Adrenal gland (tissue), 12 donors: ENCODE measurements around the gene PRKCI. TPM values are rescaled to one million over a fixed set of nuclear protein-coding genes. Genes with fewer than 3 reads are reported as not detected.
"Not testable (repeated sequence)": the region's sequence is repeated elsewhere in the genome, so short reads cannot be mapped to it uniquely, and the experiment has no call there.

Source experiments
- DNase-seq, 7 donors: peaks; one replicate each; pipeline ENCODE4 v3.0.0-alpha.2; 2019 to 2020
- H3K27ac ChIP-seq, 5 donors: fragments of 200-600 bp; sonication (generic) in 4 of 5; 1 replicate in 3 of 5; 2 replicates in 2 of 5; pipeline versions ENCODE4 v1.5.1 to v1.8.0; 2016 to 2020; ENCODE audit warnings: mild to moderate bottlenecking in 1 of 5
- H3K27me3 ChIP-seq: fragments of 200-600 bp; 2 replicates; pipeline ENCODE4 v1.8.0; 2021
- H3K36me3 ChIP-seq, 2 donors: fragments of 200-600 bp; replicated peaks in 1 of 2; 1 replicate in 1 of 2; 2 replicates in 1 of 2; pipeline versions ENCODE4 v1.5.1 to v1.8.0; 2018 to 2022
- H3K4me1 ChIP-seq, 2 donors: fragments of 200-600 bp; replicated peaks in 1 of 2; 1 replicate in 1 of 2; 2 replicates in 1 of 2; pipeline versions ENCODE4 v1.5.1 to v1.8.0; 2018 to 2021
- H3K4me3 ChIP-seq, 4 donors: fragments of 200-600 bp; sonication (generic) in 3 of 4; one replicate each; pipeline ENCODE4 v1.5.1; 2016 to 2018
- H3K9me3 ChIP-seq, 3 donors: fragments of 200-600 bp; sonication (generic) in 1 of 3; replicated peaks in 1 of 3; 1 replicate in 2 of 3; 2 replicates in 1 of 3; pipeline versions ENCODE4 v1.5.1 to v1.8.0; 2016 to 2021
- POLR2A ChIP-seq, 2 donors: fragments of 450-650 bp; IDR thresholded peaks; one replicate each; pipeline ENCODE4 v1.6.1; 2017; ENCODE audit warnings: antibody characterized with exemption in 2 of 2, mild to moderate bottlenecking in 2 of 2, moderate library complexity in 1 of 2
- WGBS, 4 donors: extraction: QIAGEN DNeasy Blood & Tissue Kit in 2 of 4; methylation state at CpG; one replicate each; pipeline versions ENCODE4 v1.1.5 to v1.1.7; 2013 to 2017; 5-methylcytosine and 5-hydroxymethylcytosine counted together
- intact Hi-C, 2 donors: fragments of 100-400 bp; cut with DNase I; formaldehyde crosslinking; loops; one replicate each; pipeline versions ENCODE4 v1.14.1 to v1.15.0; 2022 to 2023
- polyA plus RNA-seq, 3 donors: library from polyadenylated mRNA; stranded (reverse); fragments of 200-250 nt in 2 of 3; fragments of 350-450 nt in 1 of 3; fragmentation: Illumina TruSeq in 1 of 3; extraction: RNeasy Lipid Tissue Mini Kit (QIAGEN cat#74804) in 1 of 3; gene quantifications; one replicate each; pipeline ENCODE4 v1.2.3, GENCODE V29; 2013 to 2014
- total RNA-seq, 9 donors: library from RNA; depleted of rRNA in 4 of 9; stranded (reverse); fragments of >200 nt in 4 of 9; fragments of 120-200 nt in 1 of 9; fragmentation: NEBNext Ultra II Directional in 1 of 9; extraction: Animal tissue kit (Norgen Biotek cat#: 25700) in 1 of 9; gene quantifications; one replicate each; pipeline versions ENCODE4 v1.1.0 to v1.2.4, GENCODE V29; 2013 to 2023
- TF ChIP-seq, protein P1 (sequence below), 6 experiments: fragments of 450-650 bp in 4 of 6; fragments of 200-600 bp in 2 of 6; sonication (generic) in 1 of 6; IDR thresholded peaks; 1 replicate in 5 of 6; 2 replicates in 1 of 6; pipeline versions ENCODE4 v1.5.1 to v1.8.0; 2016 to 2021; ENCODE audit warnings: antibody characterized with exemption in 6 of 6, mild to moderate bottlenecking in 2 of 6, moderate library complexity in 1 of 6
- donor health status: healthy with polysubstance abuse.
- donor health status: Bipolar disorder and iron deficiency.
- donor health status: DM: yes; HTN: yes; CAD: no.
- donor health status: DM: no; HTN: no; CAD: no.
- donor health status: DM: no; HTN: no; CAD: no.
- donor health status: DM: yes; HTN: yes; CAD: no.

The PRKCI gene
- total and polyA plus RNA-seq, 12 donors = 4.8 to 29.2 (median 14.1) TPM

DNA sequence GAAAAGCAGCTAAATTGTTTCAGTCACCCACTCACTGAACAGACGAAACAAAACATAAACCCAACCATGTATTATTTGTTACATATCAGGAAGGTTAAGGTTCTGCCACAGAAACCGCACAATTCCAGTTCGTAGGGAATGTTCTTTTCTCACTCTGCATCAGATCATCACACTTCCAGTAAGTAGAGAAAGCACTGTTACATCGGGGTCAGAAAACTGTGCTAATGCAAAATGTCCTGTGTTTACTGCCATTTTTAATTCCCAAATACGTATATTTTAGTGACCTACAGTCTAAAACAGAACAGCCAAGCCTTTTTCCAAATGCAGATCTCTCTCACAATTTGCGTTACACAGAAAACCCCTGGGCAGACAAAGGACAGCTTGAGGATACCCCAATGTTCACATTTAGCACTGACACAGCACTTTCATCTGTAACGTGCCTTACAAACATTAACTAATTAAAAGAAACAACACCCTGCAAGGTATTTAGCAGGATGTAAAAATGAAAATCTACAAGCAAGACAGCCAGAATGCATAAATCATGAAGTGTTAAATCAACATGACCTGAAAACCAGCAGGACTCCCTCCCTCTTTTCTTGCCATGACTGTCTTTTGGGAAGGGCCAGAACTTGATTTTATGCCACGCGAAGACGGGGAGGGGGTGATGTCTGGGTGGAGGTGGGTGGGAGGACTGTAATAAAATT, 100.5 kb downstream of the PRKCI start:
- Histone ChIP-seq H3K4me1 (no peaks in the 10 kb centered on the region), H3K27me3 (no peaks in the 10 kb centered on the region), H3K9me3 (no peaks in the 10 kb centered on the region), H3K36me3 (no peaks in the 10 kb centered on the region), H3K4me3 (no peak overlapping the region), H3K27ac (no peak overlapping the region)
- 74 to 80% (median 75%) methylated on average over 10 of the region's 10 CpGs for WGBS, 4 donors
- intact Hi-C loops = no loop called here
- no peak for TF ChIP-seq POLR2A (IDR thresholded peaks at IDR 0.05)
- TF ChIP-seq, protein P1, sequence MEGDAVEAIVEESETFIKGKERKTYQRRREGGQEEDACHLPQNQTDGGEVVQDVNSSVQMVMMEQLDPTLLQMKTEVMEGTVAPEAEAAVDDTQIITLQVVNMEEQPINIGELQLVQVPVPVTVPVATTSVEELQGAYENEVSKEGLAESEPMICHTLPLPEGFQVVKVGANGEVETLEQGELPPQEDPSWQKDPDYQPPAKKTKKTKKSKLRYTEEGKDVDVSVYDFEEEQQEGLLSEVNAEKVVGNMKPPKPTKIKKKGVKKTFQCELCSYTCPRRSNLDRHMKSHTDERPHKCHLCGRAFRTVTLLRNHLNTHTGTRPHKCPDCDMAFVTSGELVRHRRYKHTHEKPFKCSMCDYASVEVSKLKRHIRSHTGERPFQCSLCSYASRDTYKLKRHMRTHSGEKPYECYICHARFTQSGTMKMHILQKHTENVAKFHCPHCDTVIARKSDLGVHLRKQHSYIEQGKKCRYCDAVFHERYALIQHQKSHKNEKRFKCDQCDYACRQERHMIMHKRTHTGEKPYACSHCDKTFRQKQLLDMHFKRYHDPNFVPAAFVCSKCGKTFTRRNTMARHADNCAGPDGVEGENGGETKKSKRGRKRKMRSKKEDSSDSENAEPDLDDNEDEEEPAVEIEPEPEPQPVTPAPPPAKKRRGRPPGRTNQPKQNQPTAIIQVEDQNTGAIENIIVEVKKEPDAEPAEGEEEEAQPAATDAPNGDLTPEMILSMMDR (IDR thresholded peaks at IDR 0.05) = no peak
- no peak for DNase-seq

DNA sequence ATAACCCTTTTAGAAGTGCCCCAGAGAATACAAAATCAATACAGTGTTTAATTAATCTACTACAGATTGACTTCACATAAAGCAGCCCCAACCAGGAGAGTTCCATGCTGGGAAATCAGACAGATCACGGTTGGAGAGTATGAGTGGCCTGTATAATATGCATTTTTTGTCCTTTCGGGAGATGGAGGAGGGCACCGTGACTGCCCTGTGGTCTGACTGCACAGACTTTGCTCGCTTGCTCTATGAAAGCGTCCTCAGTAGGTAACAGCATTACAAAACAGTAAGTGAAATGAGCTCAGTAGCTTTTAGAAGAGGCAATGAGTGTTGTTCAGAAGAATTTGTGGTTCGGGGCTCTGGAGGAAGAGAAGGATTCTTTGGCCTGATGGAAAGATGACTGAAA, 101.1 kb downstream of the PRKCI start:
- Histone ChIP-seq H3K4me3 (no peak overlapping the region), H3K9me3 (no peaks in the 10 kb centered on the region), H3K36me3 (no peaks in the 10 kb centered on the region), H3K4me1 (no peaks in the 10 kb centered on the region), H3K27me3 (no peaks in the 10 kb centered on the region), H3K27ac (no peak overlapping the region)
- intact Hi-C loops = no loop called here
- WGBS, 4 donors = 84 to 96% (median 91%) methylated on average over 6 of the region's 6 CpGs
- DNase-seq = no peak
- TF ChIP-seq, protein P1 (IDR thresholded peaks at IDR 0.05) = no peak
- TF ChIP-seq POLR2A (IDR thresholded peaks at IDR 0.05) = no peak

DNA sequence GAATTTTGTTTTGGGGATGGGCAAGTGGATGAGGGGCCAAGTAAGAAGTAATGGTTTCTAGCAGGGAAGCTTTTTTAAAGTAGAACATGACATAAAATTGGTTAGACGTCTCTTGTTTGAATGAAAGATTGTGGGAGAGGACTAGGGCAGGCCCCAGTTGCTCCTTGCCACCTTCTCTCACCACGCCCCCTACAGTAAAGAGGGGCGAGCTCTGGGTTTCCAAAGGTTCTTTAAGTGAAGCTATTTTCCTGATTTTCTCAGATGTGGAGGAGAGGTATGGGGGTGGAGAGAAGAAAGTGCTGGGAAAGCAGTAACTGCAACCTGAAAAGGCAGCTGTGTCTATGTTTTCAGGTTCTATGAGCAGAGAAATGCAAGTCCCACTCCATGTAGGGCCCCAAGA, 102.7 kb downstream of the PRKCI start:
- peak in 1 of 7 donors; percentile 1 for DNase-seq
- 86 to 90% (median 89%) methylated on average over 3 of the region's 3 CpGs for WGBS, 4 donors
- TF ChIP-seq, protein P1 (IDR thresholded peaks at IDR 0.05) = no peak
- no peak for TF ChIP-seq POLR2A (IDR thresholded peaks at IDR 0.05)
- no peaks in the 10 kb centered on the region for H3K4me1 ChIP-seq
- H3K9me3 ChIP-seq = no peaks in the 10 kb centered on the region
- H3K4me3 ChIP-seq = no peak overlapping the region
- no peak overlapping the region for H3K27ac ChIP-seq
- H3K27me3 ChIP-seq = no peaks in the 10 kb centered on the region
- intact Hi-C loops = no loop called here
- H3K36me3 ChIP-seq = no peaks in the 10 kb centered on the region

DNA sequence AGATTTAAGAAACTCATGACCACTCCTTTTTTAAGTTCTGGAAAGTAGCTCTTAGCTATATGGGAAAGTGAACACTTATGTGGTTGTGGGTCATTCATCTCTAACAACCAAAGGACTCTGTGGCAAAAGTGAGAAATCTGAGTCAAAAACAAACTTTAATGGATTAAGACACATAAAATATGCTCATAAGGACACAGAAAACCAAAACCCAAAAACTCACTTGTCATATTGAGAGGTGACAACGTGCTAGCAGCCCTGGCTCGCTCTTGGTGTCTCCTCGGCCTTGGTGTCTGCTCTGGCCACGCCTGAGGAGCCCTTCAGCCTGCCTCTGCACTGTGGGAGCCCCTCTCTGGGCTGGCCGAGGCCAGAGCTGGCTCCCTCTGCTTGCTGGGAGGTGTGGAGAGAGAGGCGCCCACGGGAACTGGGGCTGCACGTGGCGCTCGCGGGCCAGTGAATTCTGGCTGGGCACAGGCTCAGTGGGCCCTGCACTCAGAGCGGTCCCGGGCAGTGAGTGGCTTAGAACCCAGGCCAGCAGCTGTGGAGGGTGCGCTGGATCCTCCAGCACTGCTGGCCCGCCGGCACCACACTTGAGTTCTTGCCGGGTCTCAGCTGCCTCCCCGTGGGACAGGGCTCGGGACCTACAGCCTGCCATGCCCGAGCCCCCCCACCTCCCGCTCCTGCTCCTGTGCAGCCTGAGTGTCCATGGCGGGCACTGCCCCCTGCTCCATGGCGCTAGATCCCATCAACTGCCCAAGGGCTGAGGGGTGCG, 105.0 kb downstream of the PRKCI start:
- peak in 1 of 7 donors; percentile 8 for DNase-seq

DNA sequence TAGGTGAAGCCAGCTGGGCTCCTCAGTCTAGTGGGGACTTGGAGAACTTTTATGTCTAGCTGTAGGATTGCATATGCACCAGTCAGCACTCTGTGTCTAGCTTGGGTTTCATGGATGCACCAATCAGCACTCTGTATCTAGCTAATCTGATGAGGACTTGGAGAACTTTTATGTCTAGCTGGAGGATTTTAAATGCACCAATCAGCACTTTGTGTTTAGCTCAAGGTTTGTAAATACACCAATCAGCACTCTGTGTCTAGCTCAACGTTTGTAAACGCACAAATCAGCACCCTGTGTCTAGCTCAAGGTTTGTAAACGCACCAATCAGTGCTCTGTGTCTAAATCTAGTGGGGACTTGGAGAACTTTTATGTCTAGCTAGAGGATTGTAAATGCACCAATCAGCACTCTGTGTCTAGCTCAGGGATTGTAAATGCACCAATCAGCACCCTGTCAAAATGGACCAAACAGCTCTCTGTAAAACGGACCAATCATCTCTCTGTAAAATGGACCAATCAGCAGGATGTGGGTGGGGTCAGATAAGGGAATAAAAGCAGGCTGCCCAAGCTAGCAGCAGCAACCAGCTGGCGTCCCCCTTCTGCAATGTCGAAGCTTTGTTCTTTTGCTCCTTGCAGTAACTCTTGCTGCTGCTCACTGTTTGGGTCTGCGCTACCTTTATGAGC, 105.8 kb downstream of the PRKCI start:
- H3K27ac ChIP-seq, H3K9me3 ChIP-seq, intact Hi-C loops, H3K27me3 ChIP-seq, H3K4me3 ChIP-seq, H3K4me1 ChIP-seq, H3K36me3 ChIP-seq: not testable (repeated sequence)
- DNase-seq = peak in 1 of 7 donors; percentile 0
- 76 to 98% (median 92%) methylated on average over 7 of the region's 7 CpGs for WGBS, 4 donors

More for the DNA sequence above, 105.0 kb downstream of the PRKCI start:
- Histone ChIP-seq H3K36me3 (no peaks in the 10 kb centered on the region), H3K9me3 (no peaks in the 10 kb centered on the region), H3K4me1 (no peaks in the 10 kb centered on the region), H3K4me3 (no peak overlapping the region), H3K27me3 (no peaks in the 10 kb centered on the region), H3K27ac (no peak overlapping the region)
- TF ChIP-seq POLR2A (IDR thresholded peaks at IDR 0.05) = no peak
- TF ChIP-seq, protein P1 (IDR thresholded peaks at IDR 0.05) = no peak
- intact Hi-C loops = no loop called here
- 88 to 98% (median 94%) methylated on average over 6 to 24 of the region's 24 CpGs for WGBS, 4 donors
